NCI-H1694 treated with DMSO at 0.1 percent for 48 hours (cell line): ENCODE data around the gene ZDHHC8.

Source experiments
- DNase-seq: peaks from one replicate; lab custom pipeline; 2025; lab: John Stamatoyannopoulos, UW

ZDHHC8 gene

GRCh38 chr22:20114506-20115475 lies 16.8 kb upstream of the ZDHHC8 start:
- DNase-seq: no peak

GRCh38 chr22:20115691-20116375 lies 15.8 kb upstream of the ZDHHC8 start, which contains the start of gene RANBP1:
TSS of gene RANBP1 (plus strand) at chr22:20116104. CDS start at chr22:20116185, 81 bp downstream.
- no peak for DNase-seq

GRCh38 chr22:20116376-20116950 lies 15.1 kb upstream of the ZDHHC8 start:
- DNase-seq: no peak

- DNase-seq: peak; percentile 91
These were observed 14.5 kb upstream of the ZDHHC8 start, which contains the start of gene TRMT2A for GRCh38 chr22:20116951-20117632. TSS of gene TRMT2A (minus strand) at chr22:20117226. CDS start at chr22:20116906, 320 bp downstream.

- DNase-seq: no peak
These were observed 13.8 kb upstream of the ZDHHC8 start for GRCh38 chr22:20117633-20118299.

- DNase-seq: no peak
These were observed 13.1 kb upstream of the ZDHHC8 start for GRCh38 chr22:20118300-20119020.

GRCh38 chr22:20121856-20122415 lies 9.7 kb upstream of the ZDHHC8 start:
- DNase-seq: no peak

- no peak for DNase-seq
These were observed 8.1 kb upstream of the ZDHHC8 start for GRCh38 chr22:20123366-20124082.

- DNase-seq: no peak
These were observed 7.4 kb upstream of the ZDHHC8 start for GRCh38 chr22:20124083-20124787.

- DNase-seq: no peak
These were observed 6.1 kb upstream of the ZDHHC8 start for GRCh38 chr22:20125201-20126174.

- no peak for DNase-seq
These were observed 5.1 kb upstream of the ZDHHC8 start for GRCh38 chr22:20126284-20127029.

GRCh38 chr22:20127318-20127868 lies 4.2 kb upstream of the ZDHHC8 start:
- DNase-seq: no peak

- DNase-seq: no peak
These were observed 3.6 kb upstream of the ZDHHC8 start for GRCh38 chr22:20127869-20128618.

GRCh38 chr22:20128619-20128901 lies 3.0 kb upstream of the ZDHHC8 start:
- no peak for DNase-seq

GRCh38 chr22:20128902-20129746 lies 2.5 kb upstream of the ZDHHC8 start:
- no peak for DNase-seq

GRCh38 chr22:20129747-20130014 lies 1.9 kb upstream of the ZDHHC8 start:
- no peak for DNase-seq
